Activated naive CD4-positive, alpha-beta T cell treated with Interleukin-2 at 50 U/mL for 16 hours (primary cell): ENCODE measurements around the gene FOLR1.

Experiments used
- DNase-seq: peaks from one replicate; pipeline ENCODE4 v3.0.0-alpha.2; 2020

Gene FOLR1

DNA sequence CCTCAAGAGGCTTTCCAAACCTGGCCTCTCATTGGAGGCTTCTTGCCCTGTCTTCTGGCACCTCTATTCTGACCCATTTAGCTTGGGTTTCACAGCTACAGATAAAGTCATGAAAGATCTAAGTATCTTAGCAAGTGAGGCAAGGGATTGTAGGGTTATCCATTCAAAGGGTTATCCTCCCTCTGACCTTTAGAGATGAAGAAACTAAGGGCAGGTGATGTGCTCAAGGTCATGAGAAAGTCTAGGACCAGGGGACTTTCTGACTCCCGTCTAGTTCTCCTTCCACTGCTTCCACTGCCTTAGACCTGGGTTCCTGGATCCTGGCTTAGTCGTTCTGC is 44.8 kb downstream of the FOLR1 start:
- no peak for DNase-seq

DNA sequence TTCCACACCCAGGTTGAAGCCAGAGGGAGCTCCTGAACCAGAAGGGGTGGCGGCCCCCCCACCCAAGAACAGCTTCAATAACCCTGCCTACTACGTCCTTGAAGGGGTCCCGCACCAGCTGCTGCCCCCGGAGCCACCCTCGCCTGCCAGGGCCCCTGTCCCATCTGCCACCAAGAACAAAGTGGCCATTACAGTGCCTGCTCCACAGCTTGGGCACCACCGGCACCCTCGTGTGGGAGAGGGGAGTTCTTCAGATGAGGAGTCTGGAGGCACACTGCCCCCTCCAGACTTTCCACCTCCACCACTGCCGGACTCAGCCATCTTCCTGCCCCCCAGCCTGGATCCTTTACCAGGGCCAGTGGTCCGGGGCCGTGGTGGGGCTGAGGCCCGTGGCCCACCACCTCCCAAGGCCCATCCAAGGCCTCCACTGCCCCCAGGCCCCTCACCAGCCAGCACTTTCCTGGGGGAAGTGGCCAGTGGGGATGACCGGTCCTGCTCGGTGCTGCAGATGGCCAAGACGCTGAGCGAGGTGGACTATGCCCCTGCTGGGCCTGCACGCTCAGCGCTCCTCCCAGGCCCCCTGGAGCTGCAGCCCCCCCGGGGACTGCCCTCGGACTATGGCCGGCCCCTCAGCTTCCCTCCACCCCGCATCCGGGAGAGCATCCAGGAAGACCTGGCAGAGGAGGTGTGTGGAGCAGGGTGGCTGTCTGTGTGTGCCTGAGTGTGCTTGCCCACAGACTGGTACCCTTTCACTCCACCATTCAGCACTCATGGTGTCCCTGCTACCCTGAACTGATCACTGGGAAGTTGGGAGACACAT is 45.4 kb downstream of the FOLR1 start:
- DNase-seq: no peak

DNA sequence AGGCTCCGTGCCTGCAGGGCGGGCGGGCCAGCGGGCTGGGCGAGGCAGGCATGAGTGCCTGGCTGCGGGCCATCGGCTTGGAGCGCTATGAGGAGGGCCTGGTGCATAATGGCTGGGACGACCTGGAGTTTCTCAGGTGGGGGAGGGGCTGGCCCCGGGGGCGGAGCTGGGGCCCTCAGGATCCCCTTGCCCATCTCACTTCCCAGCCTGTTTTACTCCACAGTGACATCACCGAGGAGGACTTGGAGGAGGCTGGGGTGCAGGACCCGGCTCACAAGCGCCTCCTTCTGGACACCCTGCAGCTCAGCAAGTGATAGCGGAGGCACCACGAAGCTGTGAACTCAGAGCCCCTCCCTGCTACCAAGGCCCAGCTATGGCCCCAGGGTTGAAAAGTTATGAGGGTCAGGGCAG is 46.1 kb downstream of the FOLR1 start:
- DNase-seq: peak; percentile 46

DNA sequence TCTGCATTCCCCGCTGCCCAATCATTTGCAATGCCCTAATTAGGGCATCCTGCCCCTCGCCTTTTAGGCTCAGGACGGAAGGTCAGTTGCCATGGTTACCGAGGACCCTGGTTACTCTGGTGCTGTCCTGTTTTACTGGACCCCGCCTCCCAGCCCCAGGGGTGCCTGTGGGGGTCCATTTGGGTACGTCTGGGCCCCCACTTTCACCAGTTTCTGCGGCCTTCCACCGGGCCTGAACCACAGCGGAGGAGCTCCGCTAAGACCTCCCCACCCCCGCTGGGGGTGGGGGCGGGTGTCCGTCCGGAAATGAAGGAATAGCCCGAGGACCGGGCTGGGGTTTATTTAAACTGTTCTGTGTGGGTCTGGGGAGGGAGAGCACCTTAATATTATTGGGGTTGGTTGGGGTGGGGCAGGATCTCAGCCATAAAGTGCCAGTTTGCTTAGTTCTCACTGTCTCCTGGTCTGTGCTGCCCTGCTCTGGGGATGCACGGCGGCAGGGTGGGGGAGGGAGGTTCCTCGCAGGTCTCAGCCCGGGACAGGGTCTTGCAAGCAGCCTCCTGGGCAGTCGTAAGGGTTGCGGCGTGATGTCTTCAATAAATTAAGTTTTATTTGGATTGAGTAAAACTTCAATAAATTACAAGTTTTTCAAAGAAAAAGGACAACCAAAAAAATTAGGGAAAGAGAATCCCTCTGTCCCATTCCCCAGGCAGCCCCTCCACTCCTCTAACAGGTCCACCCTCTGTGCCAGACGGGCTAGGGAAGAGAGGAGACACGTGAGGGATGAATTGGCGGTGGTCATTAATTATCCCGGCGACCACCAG is 46.8 kb downstream of the FOLR1 start:
- DNase-seq: no peak

DNA sequence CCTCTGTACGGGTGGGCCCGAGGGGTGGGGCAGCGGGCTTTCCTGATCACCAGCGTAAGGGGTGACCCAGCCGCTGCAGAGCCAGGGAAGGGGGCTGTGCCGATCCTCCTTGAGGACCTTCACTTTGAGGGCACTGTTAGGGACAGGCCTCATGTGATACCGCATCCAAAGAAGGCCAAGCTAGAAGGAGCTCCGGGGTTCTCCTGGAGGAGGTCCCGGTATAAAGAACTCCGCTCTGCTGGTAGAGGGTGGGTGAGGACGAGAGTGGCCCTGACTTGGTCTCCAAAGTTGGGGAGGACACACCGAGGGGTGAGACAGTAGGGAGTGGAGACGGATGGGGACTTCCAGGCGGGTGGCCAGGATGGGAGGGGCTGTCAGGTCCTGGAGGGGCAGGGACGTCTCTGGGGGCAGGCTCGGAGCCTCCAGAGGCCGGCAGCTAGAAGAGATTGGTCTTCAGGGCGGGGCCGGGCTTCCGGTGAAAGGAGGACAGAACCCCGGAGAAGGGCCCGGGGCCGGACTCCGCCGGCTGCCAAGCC is 47.4 kb downstream of the FOLR1 start:
- no peak for DNase-seq

DNA sequence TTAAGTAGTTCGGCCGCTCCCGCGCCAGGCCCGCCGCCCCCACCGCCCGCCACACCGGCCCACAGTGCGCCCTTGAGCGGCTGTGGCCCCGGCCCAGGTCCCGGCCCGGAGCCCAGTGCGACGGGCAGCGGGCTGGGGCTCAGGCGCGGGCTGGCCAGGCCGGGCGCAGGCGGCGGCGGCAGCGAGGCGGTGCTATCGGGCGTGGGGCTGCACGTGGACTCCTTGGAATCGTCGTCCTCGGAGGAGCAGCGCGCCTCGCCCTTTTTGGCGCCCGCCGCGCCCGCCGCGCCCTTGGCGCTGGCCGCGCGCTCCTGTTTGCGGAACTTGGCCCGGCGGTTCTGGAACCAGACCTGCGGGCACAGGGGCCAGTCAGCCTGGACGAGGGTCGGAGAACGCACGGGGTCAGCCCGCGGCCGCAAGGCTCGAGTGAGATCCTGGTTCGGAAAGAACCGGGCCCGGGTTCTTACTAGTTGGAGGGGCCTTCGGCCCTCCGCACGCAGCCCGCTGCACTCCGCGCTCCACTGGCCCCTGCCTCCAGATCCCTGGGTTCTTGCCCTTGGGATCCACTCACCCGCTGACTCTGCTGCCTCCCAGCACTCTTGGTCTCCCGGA is 48.0 kb downstream of the FOLR1 start:
- DNase-seq: no peak

DNA sequence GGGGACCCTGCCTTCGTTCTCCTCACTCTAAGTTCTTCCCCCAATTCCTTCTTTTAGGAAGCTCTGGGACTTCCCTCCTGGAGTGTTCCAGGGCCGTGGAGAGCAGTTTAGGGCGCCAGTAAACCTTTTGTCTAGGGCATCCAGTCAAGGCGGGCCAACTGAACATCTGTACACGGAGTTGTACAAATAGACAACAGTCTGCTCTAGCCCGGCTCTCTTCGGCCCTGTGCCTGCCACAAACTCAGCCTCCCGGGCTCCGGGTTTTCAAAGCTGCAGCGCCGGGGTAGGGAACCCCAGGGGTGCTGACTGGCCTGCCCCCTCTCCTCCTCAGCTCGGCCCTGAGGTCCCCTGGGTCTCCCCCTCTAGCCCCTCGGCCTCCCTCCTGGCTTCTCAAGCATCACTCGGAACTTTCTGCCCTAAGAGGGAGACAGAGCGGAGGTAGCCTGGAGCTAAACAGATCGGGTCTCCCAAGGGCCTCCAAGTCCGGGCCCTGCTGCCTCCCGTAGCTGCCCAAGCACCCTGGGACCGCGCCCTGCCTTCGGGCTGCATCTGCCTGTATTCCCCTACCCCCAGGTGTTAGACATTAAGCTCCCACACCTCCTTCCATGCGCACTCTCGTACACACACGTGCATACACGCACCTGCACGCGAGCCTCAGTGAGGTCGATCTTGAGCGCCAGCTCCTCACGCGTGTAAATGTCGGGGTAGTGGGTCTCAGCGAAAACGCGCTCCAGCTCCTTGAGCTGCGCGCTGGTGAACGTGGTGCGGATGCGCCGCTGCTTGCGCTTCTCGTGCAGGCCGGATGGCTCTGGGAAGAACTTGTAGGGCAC is 48.7 kb downstream of the FOLR1 start:
- DNase-seq: no peak

DNA sequence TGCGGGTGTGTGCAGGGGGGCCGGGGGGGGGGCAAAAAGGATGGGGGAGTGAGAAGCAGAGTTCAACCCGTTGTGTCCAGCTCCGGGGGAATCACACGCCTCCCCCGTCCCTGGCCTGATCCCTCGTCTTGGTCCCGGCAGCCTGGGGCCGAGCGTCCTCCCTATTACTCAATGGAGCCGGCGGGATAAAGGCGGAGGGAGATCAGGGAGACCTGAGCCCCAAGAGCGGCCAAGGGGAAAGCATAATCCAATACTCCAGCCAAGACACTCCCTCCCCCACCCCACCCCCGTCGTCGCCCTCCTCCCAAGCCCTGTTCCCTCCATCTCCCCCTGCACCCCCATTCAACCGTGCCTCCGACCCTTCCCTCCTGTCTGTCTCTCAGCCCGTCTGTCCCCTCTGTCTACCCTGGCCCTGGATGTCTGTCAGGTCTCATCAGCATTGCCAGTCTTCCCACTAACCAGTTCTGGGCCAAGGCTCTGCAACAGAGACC is 49.4 kb downstream of the FOLR1 start:
- DNase-seq: no peak

DNA sequence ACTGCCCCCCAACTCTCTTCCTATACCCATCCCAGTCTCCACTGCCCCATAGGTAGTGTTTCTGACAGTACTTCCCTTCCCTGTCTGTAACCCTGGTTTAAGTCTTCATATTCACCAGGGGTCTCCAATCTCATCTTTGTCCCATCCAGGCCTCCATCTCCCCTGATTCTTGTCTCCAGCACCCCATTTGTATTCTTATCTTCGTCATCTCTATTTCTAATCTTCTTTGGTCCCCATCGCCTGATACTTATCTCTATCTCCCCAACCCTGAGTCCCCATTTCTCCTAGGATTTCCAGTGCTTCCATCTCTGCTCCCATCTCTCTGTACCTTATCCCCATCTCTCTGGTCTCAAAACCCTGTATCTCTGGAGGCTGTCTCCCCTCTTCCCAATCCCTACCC is 50.2 kb downstream of the FOLR1 start:
- DNase-seq: no peak

DNA sequence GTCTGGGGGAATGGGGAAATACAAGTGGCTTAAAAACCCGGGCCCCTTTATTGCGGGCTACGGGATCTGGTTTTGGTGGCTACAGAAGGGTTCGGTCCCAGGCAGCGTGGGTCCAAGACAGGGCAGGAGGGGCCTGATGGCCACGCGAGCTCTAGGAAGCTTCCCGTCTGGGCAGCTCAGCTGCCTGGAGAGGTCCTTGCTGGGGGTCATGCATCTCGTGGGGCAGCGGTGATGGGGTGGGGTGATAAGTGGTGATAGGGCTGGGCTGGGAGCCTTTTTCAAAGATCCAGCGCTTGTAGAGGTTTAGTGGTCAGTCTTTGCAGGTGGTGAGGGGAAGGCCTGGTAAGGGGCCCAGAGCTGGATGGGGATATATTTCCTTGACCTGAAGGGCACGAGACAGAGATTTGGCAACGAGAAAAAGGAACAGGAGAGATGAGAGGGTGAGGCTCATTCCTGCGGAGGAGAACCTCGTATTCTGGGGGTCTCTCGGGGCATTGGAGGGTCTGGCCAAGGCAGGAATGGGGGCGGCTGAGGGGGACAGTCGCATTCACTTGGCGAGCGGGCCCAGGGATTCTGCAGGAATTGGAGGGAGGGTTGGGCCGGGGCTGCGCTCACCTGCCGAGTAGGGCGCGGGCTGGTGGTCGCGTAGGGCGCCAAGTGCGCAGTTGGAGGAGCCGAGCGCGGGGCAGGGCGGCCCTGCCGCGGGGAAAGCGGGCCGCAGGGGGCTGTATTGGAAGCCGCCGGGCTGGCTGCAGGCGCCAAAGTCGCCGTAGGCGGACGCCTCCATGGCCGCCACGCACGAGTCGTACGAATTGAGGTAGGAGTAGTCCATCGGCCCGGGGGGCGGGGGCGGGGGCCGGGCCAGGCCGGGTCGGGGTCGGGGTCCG is 51.5 kb downstream of the FOLR1 start:
- DNase-seq: no peak

DNA sequence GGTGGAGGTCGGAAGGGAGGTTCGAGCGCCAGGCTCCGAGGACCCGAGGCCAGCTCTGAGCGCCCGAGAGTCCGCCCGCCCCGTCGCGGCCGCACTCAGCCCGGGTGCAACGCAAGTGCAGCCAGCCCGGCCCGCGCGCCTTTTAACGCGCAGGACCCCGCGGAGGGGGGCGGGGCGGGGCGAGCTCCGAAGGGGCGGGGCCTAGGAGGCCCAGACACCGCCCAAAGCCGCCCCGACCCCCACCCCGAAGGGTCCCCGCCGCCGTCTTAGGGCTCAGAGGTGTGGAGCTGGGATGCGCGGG is 52.1 kb downstream of the FOLR1 start, which contains the start of gene PHOX2A:
Gene PHOX2A (minus strand): TSS at position 117 of the 301 bp plus-strand sequence. CDS start 172 bp downstream, outside the sequence.
- no peak for DNase-seq

DNA sequence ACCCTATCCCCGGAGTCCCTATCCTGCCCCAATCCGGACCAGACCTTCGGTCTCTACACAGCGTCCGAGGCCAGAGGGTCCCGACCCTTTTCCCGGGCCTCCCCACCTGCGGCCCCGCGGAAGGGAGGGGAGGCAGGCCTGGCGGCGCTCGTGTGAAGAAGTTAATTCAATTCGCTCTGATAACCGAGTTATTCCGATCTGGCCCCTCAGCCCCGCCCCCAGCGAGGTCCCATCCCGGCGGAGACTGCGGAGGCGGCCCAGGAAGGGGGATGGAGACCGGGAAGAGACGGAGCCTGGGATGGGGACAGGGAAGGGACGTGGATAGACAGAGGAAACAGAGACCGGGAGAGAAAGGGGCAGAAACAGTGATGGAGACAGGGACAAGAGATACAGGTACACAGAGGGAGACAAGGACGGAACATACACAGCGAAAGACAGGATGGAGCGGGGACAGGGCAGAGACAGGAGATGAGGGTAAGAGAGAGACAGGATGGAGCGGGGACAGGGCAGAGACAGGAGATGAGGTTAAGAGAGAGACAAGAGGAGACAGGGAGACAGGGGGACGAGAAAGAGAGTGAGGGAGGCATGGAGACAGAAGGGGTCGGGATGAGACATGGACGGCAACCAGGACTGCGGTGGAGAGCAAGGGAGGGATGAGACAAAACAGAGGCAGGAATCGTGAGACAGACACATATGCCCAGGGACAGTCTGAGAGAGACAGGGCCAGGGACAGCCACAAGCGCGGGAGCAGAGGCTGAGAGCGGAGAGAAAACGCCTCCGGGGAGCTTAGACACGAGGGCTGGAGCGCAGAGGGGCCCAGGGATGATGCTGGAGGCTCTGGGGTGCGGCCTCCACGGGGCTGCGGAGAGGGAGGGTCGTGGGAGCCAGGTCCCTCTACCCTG is 52.7 kb downstream of the FOLR1 start:
- no peak for DNase-seq

DNA sequence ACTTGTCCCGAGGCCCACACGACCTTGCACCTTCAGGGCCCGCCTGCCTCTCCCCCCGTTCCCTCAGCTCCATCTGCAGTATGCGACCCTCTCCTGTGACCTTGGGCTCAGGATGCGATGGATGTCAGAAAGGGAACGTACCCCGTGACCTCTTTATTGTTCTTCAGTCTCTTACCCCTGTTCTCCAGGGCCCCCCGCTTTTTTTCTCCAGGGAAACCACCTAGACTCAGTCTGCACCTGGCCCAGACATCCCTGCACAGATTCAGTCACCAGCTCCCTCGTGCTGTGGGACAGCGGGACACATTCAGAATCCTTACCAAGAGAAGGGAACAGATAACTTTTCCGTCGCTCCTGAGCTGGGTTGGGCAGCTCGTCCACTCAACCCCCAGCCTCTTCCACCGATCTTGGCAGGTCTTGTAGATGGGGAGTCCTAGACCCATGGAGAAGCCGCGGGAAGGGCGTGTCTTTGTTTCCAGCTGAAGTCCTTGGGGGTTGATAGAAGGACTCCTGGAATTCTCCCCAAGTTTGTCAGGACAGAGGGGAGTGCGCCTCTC is 53.4 kb downstream of the FOLR1 start:
- no peak for DNase-seq
